GM21360 (cell line): Measurements from ENCODE around the gene RRM2.
"Not testable (repeated sequence)": the region's sequence is repeated elsewhere in the genome, so short reads cannot be mapped to it uniquely, and the experiment has no call there.

Experiments used
- ATAC-seq: cut with Tn5 transposase; IDR thresholded peaks from one replicate; pipeline ENCODE4 v1.9.1; 2021; ENCODE audit warnings: mild to moderate bottlenecking, moderate library complexity; ENCODE audit not compliant: unreplicated experiment

Gene RRM2

GRCh38 chr2:10089565-10090190 lies 32.9 kb upstream of the RRM2 start:
- ATAC-seq, result no peak

- no peak for ATAC-seq
Measured at GRCh38 chr2:10091182-10091888, 31.2 kb upstream of the RRM2 start.

GRCh38 chr2:10091889-10092244 lies 30.7 kb upstream of the RRM2 start:
- not testable (repeated sequence) for ATAC-seq

- no peak for ATAC-seq
Measured at GRCh38 chr2:10094271-10094814, 28.2 kb upstream of the RRM2 start.

- no peak for ATAC-seq
Measured at GRCh38 chr2:10095175-10095574, 27.4 kb upstream of the RRM2 start.

GRCh38 chr2:10096641-10097040 lies 25.9 kb upstream of the RRM2 start:
- no peak for ATAC-seq

GRCh38 chr2:10097352-10098148 lies 25.0 kb upstream of the RRM2 start:
- no peak for ATAC-seq

GRCh38 chr2:10101491-10101890 lies 21.0 kb upstream of the RRM2 start:
- no peak for ATAC-seq

GRCh38 chr2:10103179-10103578 lies 19.4 kb upstream of the RRM2 start:
- no peak for ATAC-seq

GRCh38 chr2:10104906-10105305 lies 17.6 kb upstream of the RRM2 start:
- ATAC-seq, result not testable (repeated sequence)

- ATAC-seq, result no peak
Measured at GRCh38 chr2:10109311-10109710, 13.2 kb upstream of the RRM2 start.

- ATAC-seq, result no peak
Measured at GRCh38 chr2:10119027-10119325, 3.6 kb upstream of the RRM2 start.

GRCh38 chr2:10119601-10120157 lies 2.9 kb upstream of the RRM2 start:
- no peak for ATAC-seq

GRCh38 chr2:10120158-10120876 lies 2.2 kb upstream of the RRM2 start:
- ATAC-seq, result peak; percentile 51

- no peak for ATAC-seq
Measured at GRCh38 chr2:10120877-10121574, 1.5 kb upstream of the RRM2 start.

GRCh38 chr2:10123281-10123680 lies 742 bp downstream of the RRM2 start:
- no peak for ATAC-seq

- ATAC-seq, result no peak
Measured at GRCh38 chr2:10124538-10125045, 2.1 kb downstream of the RRM2 start.

GRCh38 chr2:10125842-10126631 lies 3.5 kb downstream of the RRM2 start:
- no peak for ATAC-seq

- no peak for ATAC-seq
Measured at GRCh38 chr2:10126632-10127026, 4.1 kb downstream of the RRM2 start.
